ENCODE measurements around the gene EFHC1. TPM values are rescaled to one million over a fixed set of nuclear protein-coding genes. Genes with fewer than 3 reads are reported as not detected.
A peak's percentile ranks its signal among the peaks of the same experiment; 100 is the strongest.

EFHC1 gene
- total and polyA plus RNA-seq, 2 donors from 2014 or later: 25.4 to 33.9 TPM

- DNase-seq: no peak
- intact Hi-C loops (cut with DNase I): no loop called here
- TF ChIP-seq CTCF (IDR thresholded peaks at IDR 0.05; ENCODE audit: borderline replicate concordance, extremely low read depth, insufficient read depth): no peak
- H3K27ac ChIP-seq (ENCODE audit: low read depth in 2 of 2, low read length in 2 of 2): no peak overlapping the region
- H3K27me3 ChIP-seq (ENCODE audit: control insufficient read depth, insufficient read depth, low read length): no peaks in the 10 kb centered on the region
- H3K9me3 ChIP-seq (ENCODE audit: control insufficient read depth in 2 of 3, insufficient read depth in 1 of 3, low read length in 3 of 3): no peaks in the 10 kb centered on the region
- no peak for FAIRE-seq
- H3K4me1 ChIP-seq (ENCODE audit: control insufficient read depth in 2 of 3, insufficient read depth in 2 of 3, low read depth in 1 of 3, low read length in 3 of 3): peaks cover 0 to 7% (median 0%) of the 10 kb centered on the region in 3 donors
- no peak overlapping the region for H3K9ac ChIP-seq (ENCODE audit: low read length in 3 of 3)
- peaks cover 3 to 21% (median 13%) of the 10 kb centered on the region in 3 donors for H3K36me3 ChIP-seq (ENCODE audit: control insufficient read depth in 2 of 3, insufficient read depth in 3 of 3, low read length in 3 of 3)
- H3K4me3 ChIP-seq (ENCODE audit: low read length in 3 of 3): no peak overlapping the region
Observed at GRCh38 chr6:52511163-52511562, 91.0 kb downstream of the EFHC1 start.

DNA sequence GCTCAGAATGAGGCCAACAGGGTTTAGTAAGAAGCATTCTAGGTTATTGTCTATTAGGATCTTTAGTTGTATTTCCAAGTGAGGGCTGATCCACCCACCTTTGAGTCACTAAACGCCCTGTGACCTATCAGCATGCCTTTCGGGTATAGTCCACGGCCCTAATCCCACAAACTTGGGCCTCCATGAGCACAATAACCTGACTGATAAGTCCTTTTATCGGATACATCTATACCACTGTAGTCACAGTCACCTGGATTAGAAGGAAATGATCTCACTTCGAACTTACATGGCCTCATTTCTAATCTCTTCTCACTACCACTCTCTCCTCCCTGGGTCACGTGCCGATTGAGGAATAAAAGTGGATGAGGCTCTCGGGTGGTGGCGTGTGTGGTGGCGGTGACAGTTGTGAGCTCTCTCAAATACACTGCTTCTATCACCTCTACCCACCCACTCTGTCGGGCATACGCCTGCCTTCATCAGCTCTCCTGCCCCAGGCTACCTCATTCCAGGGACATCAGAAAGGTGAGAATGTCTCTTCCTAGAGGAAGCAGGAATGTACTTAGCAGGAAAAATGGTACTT, 91.5 kb downstream of the EFHC1 start:
- no peak for TF ChIP-seq CTCF (IDR thresholded peaks at IDR 0.05; ENCODE audit: borderline replicate concordance, extremely low read depth, insufficient read depth)
- DNase-seq (no peak), FAIRE-seq (no peak)
- no peaks in the 10 kb centered on the region for H3K27me3 ChIP-seq (ENCODE audit: control insufficient read depth, insufficient read depth, low read length)
- intact Hi-C loops (cut with DNase I): no loop called here
- H3K4me1 ChIP-seq (ENCODE audit: control insufficient read depth in 2 of 3, insufficient read depth in 2 of 3, low read depth in 1 of 3, low read length in 3 of 3): peaks cover 0 to 7% (median 0%) of the 10 kb centered on the region in 3 donors
- H3K9ac ChIP-seq (ENCODE audit: low read length in 3 of 3): no peak overlapping the region
- no peaks in the 10 kb centered on the region for H3K9me3 ChIP-seq (ENCODE audit: control insufficient read depth in 2 of 3, insufficient read depth in 1 of 3, low read length in 3 of 3)
- no peak overlapping the region for H3K4me3 ChIP-seq (ENCODE audit: low read length in 3 of 3)
- H3K27ac ChIP-seq (ENCODE audit: low read depth in 2 of 2, low read length in 2 of 2): peak overlapping the region; percentile 70 to 81
- peaks cover 0 to 21% (median 11%) of the 10 kb centered on the region in 3 donors for H3K36me3 ChIP-seq (ENCODE audit: control insufficient read depth in 2 of 3, insufficient read depth in 3 of 3, low read length in 3 of 3)

DNA sequence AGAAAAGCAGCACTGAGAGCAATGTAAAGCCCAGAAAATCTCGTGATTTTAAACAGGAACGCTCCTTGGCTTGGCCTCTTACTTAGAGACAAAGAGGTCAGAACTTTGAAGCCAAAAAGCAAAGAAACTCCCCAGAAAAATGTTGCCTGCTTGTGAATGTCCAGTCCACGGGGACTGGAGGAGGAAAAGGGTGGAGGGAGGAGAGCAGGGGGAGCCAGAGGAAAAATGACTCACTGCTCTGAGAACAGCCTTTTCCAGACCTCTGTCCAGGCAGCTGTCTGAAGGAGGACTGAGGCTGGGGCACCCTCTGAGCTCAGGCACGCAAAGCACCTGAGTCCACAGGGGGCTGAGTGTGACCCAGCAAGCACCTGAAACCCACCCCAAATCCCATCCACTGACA, 92.1 kb downstream of the EFHC1 start:
- DNase-seq (peak in 2 of 5 donors; percentile 27 to 72), FAIRE-seq (no peak)
- peak overlapping the region in 1 of 3 donors; percentile 51 for H3K9ac ChIP-seq (ENCODE audit: low read length in 3 of 3)
- H3K36me3 ChIP-seq (ENCODE audit: control insufficient read depth in 2 of 3, insufficient read depth in 3 of 3, low read length in 3 of 3): peaks cover 0 to 21% (median 7%) of the 10 kb centered on the region in 3 donors
- intact Hi-C loops (cut with DNase I): no loop called here
- TF ChIP-seq CTCF (IDR thresholded peaks at IDR 0.05; ENCODE audit: borderline replicate concordance, extremely low read depth, insufficient read depth): no peak
- peaks cover 0 to 7% (median 0%) of the 10 kb centered on the region in 3 donors for H3K4me1 ChIP-seq (ENCODE audit: control insufficient read depth in 2 of 3, insufficient read depth in 2 of 3, low read depth in 1 of 3, low read length in 3 of 3)
- no peaks in the 10 kb centered on the region for H3K27me3 ChIP-seq (ENCODE audit: control insufficient read depth, insufficient read depth, low read length)
- no peak overlapping the region for H3K4me3 ChIP-seq (ENCODE audit: low read length in 3 of 3)
- H3K27ac ChIP-seq (ENCODE audit: low read depth in 2 of 2, low read length in 2 of 2): peak overlapping the region; percentile 70 to 81
- H3K9me3 ChIP-seq (ENCODE audit: control insufficient read depth in 2 of 3, insufficient read depth in 1 of 3, low read length in 3 of 3): no peaks in the 10 kb centered on the region

Measured in kidney (tissue), 14 donors.